A673 (cell line): Measurements from ENCODE around the gene SCN4A. TPM values are rescaled to one million over a fixed set of nuclear protein-coding genes. Genes with fewer than 3 reads are reported as not detected.
A peak's percentile ranks its signal among the peaks of the same experiment; 100 is the strongest.

Experiments
- BruUV-seq: library from RNA; stranded (reverse); fragments of 400-500 nt; replicated peaks from 2 replicates; lab custom pipeline; 2021; lab: Mats Ljungman, UMichigan
- CTCF ChIA-PET: fragments of 300-600 bp; sonication (Branson Sonifier 250); formaldehyde crosslinking; loops from one replicate; lab custom pipeline; 2022; ENCODE audit warnings: antibody characterized with exemption; lab: Charles Lee
- POLR2A ChIA-PET: fragments of 300-600 bp; sonication (Branson Sonifier 250); formaldehyde crosslinking; loops from one replicate; lab custom pipeline; 2022; ENCODE audit warnings: antibody characterized with exemption; ENCODE audit not compliant: low non-redundant PET; lab: Charles Lee
- DNase-seq: peaks from one replicate; pipeline ENCODE4 v3.0.0-alpha.2; 2015; ENCODE audit warnings: low spot score
- H3K27ac ChIP-seq: fragments of 200-600 bp; sonication (generic); 2 replicates; pipeline ENCODE4 v1.5.1; 2016; ENCODE audit warnings: mixed run types, low read depth, mild to moderate bottlenecking, mixed read lengths, antibody characterized with exemption, low read length; ENCODE audit not compliant: poor library complexity, severe bottlenecking
- H3K27me3 ChIP-seq: fragments of 200-600 bp; sonication (generic); replicated peaks from 2 replicates; pipeline ENCODE4 v1.6.1; 2017; ENCODE audit warnings: mixed run types, low read depth, mild to moderate bottlenecking, mixed read lengths, antibody characterized with exemption, low read length; ENCODE audit not compliant: insufficient read depth, poor library complexity
- H3K36me3 ChIP-seq: fragments of 200-600 bp; sonication (generic); 2 replicates; pipeline ENCODE4 v1.6.1; 2016; ENCODE audit warnings: mixed run types, mild to moderate bottlenecking, mixed read lengths, antibody characterized with exemption, low read length; ENCODE audit not compliant: insufficient read depth, poor library complexity, severe bottlenecking
- H3K4me1 ChIP-seq: fragments of 200-600 bp; sonication (generic); 2 replicates; pipeline ENCODE4 v1.6.1; 2017; ENCODE audit warnings: mixed run types, mild to moderate bottlenecking, mixed read lengths, antibody characterized with exemption, low read length; ENCODE audit not compliant: insufficient read depth, poor library complexity, severe bottlenecking
- H3K4me3 ChIP-seq: fragments of 200-600 bp; sonication (generic); 2 replicates; pipeline ENCODE4 v1.5.1; 2016; ENCODE audit warnings: low read depth, mixed run types, mild to moderate bottlenecking, mixed read lengths, low read length; ENCODE audit not compliant: poor library complexity, severe bottlenecking
- H3K9me3 ChIP-seq: fragments of 200-600 bp; sonication (generic); 2 replicates; pipeline ENCODE4 v1.6.1; 2016; ENCODE audit warnings: mixed run types, low read depth, mild to moderate bottlenecking, mixed read lengths, antibody characterized with exemption, low read length; ENCODE audit not compliant: poor library complexity, severe bottlenecking
- EZH2 ChIP-seq: fragments of 200-600 bp; sonication (generic); IDR thresholded peaks from 2 replicates; pipeline ENCODE4 v1.6.1; 2017; ENCODE audit warnings: borderline replicate concordance, low read depth, mild to moderate bottlenecking, mixed read lengths, antibody characterized with exemption, low read length; ENCODE audit not compliant: poor library complexity, severe bottlenecking
- intact Hi-C: fragments of 100-400 bp; cut with micrococcal nuclease; formaldehyde crosslinking; loops from one replicate; pipeline ENCODE4 v1.10.0; 2022; ENCODE audit not compliant: unreplicated experiment
- total RNA-seq: library from RNA; stranded (reverse); gene quantifications from 2 replicates; pipeline ENCODE4 v1.2.3, GENCODE V29; 2021
- TF ChIP-seq, protein P1 (sequence below): fragments of 300-800, 200-600 bp; sonication (generic); conservative IDR thresholded peaks from 2 replicates; pipeline ENCODE4 v1.5.1; 2017; ENCODE audit warnings: low read depth, mild to moderate bottlenecking, antibody characterized with exemption, low read length, moderate library complexity, mixed read lengths

SCN4A gene
- total RNA-seq, 1 experiment from 2014 or later, result 0.56 TPM

DNA sequence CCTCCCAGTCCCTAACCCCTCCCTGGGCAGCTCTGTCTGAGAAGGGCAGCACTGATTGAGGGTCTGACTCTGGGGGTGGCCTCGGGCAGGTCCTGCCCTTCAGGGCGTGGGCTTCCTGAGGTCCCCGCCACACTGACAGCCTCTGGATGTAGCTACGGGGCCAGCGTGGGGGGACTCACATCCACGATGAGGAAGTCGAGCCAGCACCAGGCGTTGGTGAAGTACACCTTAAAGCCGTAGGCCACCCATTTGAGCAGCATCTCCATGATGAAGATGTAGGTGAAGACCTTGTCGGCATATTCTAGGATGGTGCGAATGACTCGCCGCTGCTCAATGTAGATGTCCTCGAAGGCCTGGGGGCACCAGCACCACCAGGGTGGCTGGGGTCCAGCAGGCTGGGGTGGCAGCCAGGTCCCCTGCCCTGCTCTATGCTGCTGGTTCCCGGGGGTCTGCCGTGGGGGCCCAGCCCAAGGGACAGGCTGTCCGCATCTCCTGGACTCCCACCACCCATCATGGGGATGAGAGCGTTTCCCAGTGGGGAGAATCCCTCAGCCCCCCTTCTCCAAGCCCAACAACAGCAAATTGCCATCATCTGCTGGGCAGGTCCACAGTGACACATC lies 24.9 kb downstream of the SCN4A start:
- Histone ChIP-seq H3K4me1 (no peaks in the 10 kb centered on the region), H3K27ac (no peak overlapping the region), H3K36me3 (no peaks in the 10 kb centered on the region), H3K4me3 (no peak overlapping the region), H3K27me3 (no peaks in the 10 kb centered on the region), H3K9me3 (no peaks in the 10 kb centered on the region)
- ChIA-PET POLR2A (no interaction called here), CTCF (interaction anchor here (1.7 kb wide), 1 partner anchor 186 kb away, joined by 7 read pairs; no protein-coding TSS in a partner anchor)
- no TSS peak for BruUV-seq
- TF ChIP-seq, protein P1, sequence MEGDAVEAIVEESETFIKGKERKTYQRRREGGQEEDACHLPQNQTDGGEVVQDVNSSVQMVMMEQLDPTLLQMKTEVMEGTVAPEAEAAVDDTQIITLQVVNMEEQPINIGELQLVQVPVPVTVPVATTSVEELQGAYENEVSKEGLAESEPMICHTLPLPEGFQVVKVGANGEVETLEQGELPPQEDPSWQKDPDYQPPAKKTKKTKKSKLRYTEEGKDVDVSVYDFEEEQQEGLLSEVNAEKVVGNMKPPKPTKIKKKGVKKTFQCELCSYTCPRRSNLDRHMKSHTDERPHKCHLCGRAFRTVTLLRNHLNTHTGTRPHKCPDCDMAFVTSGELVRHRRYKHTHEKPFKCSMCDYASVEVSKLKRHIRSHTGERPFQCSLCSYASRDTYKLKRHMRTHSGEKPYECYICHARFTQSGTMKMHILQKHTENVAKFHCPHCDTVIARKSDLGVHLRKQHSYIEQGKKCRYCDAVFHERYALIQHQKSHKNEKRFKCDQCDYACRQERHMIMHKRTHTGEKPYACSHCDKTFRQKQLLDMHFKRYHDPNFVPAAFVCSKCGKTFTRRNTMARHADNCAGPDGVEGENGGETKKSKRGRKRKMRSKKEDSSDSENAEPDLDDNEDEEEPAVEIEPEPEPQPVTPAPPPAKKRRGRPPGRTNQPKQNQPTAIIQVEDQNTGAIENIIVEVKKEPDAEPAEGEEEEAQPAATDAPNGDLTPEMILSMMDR, result no peak
- intact Hi-C loops, result loop anchor here (2.0 kb wide), 1 partner anchor 29 kb away; the partner anchor contains the start of gene GH1
- no peak for DNase-seq

DNA sequence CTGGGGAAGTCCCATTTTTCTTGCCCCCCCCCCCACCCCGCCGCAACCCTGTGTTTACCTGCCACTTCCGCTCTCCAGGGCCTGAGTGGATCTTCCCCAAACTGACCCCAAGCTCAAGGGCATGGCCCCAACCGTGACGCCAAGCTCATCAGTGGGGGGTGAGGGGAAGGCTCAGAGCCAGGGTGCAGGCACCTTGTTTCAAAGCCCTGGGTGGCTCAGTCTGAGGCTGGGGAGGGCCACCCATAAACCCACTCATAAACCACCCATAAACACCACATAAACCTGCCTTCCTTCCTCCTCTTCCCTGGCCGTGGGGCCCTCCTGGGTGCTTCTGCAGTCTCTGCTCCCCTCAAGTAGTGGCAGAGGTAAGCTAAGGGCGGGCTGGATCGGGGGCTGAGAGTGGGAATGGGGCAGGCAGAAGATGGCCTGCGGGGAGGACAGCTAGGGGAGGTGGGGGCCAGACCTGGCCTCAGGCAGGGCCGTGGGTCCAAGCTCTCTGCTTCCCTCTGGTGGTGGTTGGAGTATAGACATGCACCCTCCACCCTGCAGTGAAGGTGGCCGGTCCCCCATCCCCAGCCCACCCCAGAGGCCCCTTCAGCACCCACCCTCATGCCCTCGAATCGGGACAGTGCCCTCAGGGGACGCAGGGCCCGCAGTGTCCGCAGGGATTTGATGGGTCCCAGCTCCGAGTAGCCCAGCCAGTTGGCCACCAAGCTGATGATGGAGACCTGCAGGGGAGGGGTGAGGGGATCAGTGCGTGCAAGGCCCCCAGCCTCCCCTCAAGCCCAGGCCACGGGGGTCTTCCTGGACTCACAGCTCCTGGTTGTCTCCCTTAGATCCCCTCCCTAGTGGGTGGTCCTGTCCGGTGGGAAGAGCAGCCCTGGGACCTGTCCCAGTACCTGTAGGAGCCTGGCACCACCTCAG lies 26.0 kb downstream of the SCN4A start:
- intact Hi-C loops, result loop anchor here (2.0 kb wide), 1 partner anchor 28 kb away; the partner anchor contains the start of gene GH1
- POLR2A ChIA-PET, result interaction anchor here (0.5 kb wide), 1 partner anchor 379 kb away, joined by 5 read pairs; no protein-coding TSS in a partner anchor
- Histone ChIP-seq H3K27me3 (no peaks in the 10 kb centered on the region), H3K36me3 (no peaks in the 10 kb centered on the region), H3K4me1 (no peaks in the 10 kb centered on the region), H3K9me3 (no peaks in the 10 kb centered on the region), H3K4me3 (no peak overlapping the region), H3K27ac (no peak overlapping the region)
- no TSS peak for BruUV-seq
- CTCF ChIA-PET, result interaction anchor here (0.5 to 1.7 kb wide), 4 partner anchors 25 to 187 kb away, joined by 3 to 21 read pairs (median 5); partner anchors contain the start of gene GH1
- TF ChIP-seq EZH2, result no peak
- TF ChIP-seq, protein P1, result peak; percentile 76
- peak; percentile 47 for DNase-seq

DNA sequence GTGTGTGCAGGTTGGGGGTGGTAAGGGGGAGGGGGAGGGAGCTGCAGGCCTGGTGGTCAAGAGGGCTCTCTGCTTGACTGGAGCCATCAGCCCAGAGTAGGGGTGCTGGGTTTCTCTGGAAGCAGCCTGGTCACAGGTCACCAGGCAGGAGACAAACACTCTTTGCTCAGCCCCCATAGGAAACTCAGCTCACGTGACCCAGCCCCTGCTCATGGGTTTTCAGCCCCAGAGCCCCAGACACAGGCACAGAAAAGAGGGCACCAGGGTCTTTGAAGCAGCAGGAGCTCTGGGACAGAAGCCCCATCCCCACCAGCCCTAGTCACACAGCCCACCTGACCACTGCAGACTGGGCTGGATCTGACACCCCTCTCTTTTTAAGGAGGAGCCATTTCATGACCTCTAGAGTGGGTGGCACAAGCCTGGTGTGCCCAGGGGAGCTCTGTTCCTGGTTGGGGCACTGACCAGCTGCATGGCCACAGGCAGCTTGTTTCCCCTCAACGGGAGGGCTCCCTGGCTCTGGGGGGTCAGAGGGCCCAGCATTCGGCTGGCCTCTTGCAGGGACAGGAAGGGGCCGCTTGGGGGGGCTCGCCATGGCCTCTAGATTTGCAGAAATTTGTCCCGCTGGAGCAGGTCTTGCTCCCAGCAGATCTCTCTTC lies 26.8 kb downstream of the SCN4A start:
- POLR2A ChIA-PET, result interaction anchor here (0.5 kb wide), 1 partner anchor 378 kb away, joined by 5 read pairs; no protein-coding TSS in a partner anchor
- no peak for TF ChIP-seq EZH2
- TF ChIP-seq, protein P1, result no peak
- Histone ChIP-seq H3K4me1 (no peaks in the 10 kb centered on the region), H3K4me3 (no peak overlapping the region), H3K27ac (no peak overlapping the region), H3K9me3 (no peaks in the 10 kb centered on the region), H3K36me3 (no peaks in the 10 kb centered on the region), H3K27me3 (no peaks in the 10 kb centered on the region)
- no TSS peak for BruUV-seq
- intact Hi-C loops, result loop anchor here (2.0 kb wide), 1 partner anchor 27 kb away; the partner anchor contains the start of gene GH1
- CTCF ChIA-PET, result interaction anchor here (0.6 to 1.7 kb wide), 4 partner anchors 27 to 188 kb away, joined by 3 to 21 read pairs (median 5); partner anchors contain the start of gene GH1
- DNase-seq, result no peak
